Spleen (tissue), 7 donors: ENCODE results near the gene RRP12.

Source experiments
- CTCF ChIP-seq, 11 experiments: fragments of 200-600 bp in 7 of 11; fragments of 450-650 bp in 4 of 11; sonication (generic) in 4 of 11; IDR thresholded peaks in 8 of 11; conservative IDR thresholded peaks in 3 of 11; 1 replicate in 7 of 11; 2 replicates in 4 of 11; pipeline versions ENCODE4 v1.4.0 to v1.8.0; 2016 to 2021; ENCODE audit warnings: antibody characterized with exemption in 11 of 11, inconsistent platforms in 4 of 11, mild to moderate bottlenecking in 1 of 11
- POLR2A ChIP-seq, 3 donors: fragments of 450-650 bp; IDR thresholded peaks; one replicate each; pipeline ENCODE4 v1.5.1; 2017; ENCODE audit warnings: antibody characterized with exemption in 3 of 3, mild to moderate bottlenecking in 1 of 3
- donor health status: DM: no; HTN: no; CAD: no; lungs with moderate emphysema.
- donor health status: DM: no; HTN: no; CAD: no.
- donor health status: DM: no; HTN: no; CAD: no.

- TF ChIP-seq CTCF (IDR thresholded peaks at IDR 0.05 in 8 of 11, conservative IDR thresholded peaks at IDR 0.05 in 3 of 11), result no peak
- TF ChIP-seq POLR2A (IDR thresholded peaks at IDR 0.05), result no peak
Measured at GRCh38 chr10:97442277-97442676, 41.1 kb upstream of the RRP12 start.
